HG03025 (cell line): Measurements from ENCODE around the gene SOX18.
"Not testable (repeated sequence)": the region's sequence is repeated elsewhere in the genome, so short reads cannot be mapped to it uniquely, and the experiment has no call there.

ENCODE experiments used
- ATAC-seq: cut with Tn5 transposase; IDR thresholded peaks from one replicate; pipeline ENCODE4 v1.9.1; 2021; ENCODE audit warnings: mild to moderate bottlenecking, moderate library complexity; ENCODE audit not compliant: unreplicated experiment, low FRiP score

Gene SOX18

GRCh38 chr20:64025101-64025825 lies 24.2 kb downstream of the SOX18 start:
- no peak for ATAC-seq

- no peak for ATAC-seq
Observed at GRCh38 chr20:64024141-64024990, 25.1 kb downstream of the SOX18 start.

- no peak for ATAC-seq
Observed at GRCh38 chr20:64023361-64024140, 25.9 kb downstream of the SOX18 start.

- ATAC-seq = no peak
Observed at GRCh38 chr20:64022671-64023360, 26.6 kb downstream of the SOX18 start.

- ATAC-seq = no peak
Observed at GRCh38 chr20:64021124-64021975, 28.1 kb downstream of the SOX18 start.

- no peak for ATAC-seq
Observed at GRCh38 chr20:64015635-64016034, 33.8 kb downstream of the SOX18 start.

- not testable (repeated sequence) for ATAC-seq
Observed at GRCh38 chr20:64012385-64013154, 36.9 kb downstream of the SOX18 start.

GRCh38 chr20:64011366-64011779 lies 38.1 kb downstream of the SOX18 start:
- no peak for ATAC-seq

GRCh38 chr20:64010711-64011237 lies 38.7 kb downstream of the SOX18 start:
- ATAC-seq = no peak

GRCh38 chr20:64009811-64010387 lies 39.5 kb downstream of the SOX18 start:
- ATAC-seq = no peak

- no peak for ATAC-seq
Observed at GRCh38 chr20:64006902-64007301, 42.5 kb downstream of the SOX18 start.

GRCh38 chr20:64006490-64006889 lies 42.9 kb downstream of the SOX18 start:
- ATAC-seq = no peak

GRCh38 chr20:64005394-64005793 lies 44.0 kb downstream of the SOX18 start:
- no peak for ATAC-seq

GRCh38 chr20:64003960-64004725 lies 45.3 kb downstream of the SOX18 start:
- no peak for ATAC-seq

GRCh38 chr20:64001607-64002011 lies 47.8 kb downstream of the SOX18 start:
- no peak for ATAC-seq

GRCh38 chr20:64000906-64001305 lies 48.5 kb downstream of the SOX18 start:
- ATAC-seq = no peak
